KG1 (cell line): ENCODE data around the gene AP3B1.

ENCODE experiments used
- DNase-seq: peaks from one replicate; lab custom pipeline; 2025; lab: John Stamatoyannopoulos, UW

AP3B1 gene

DNA sequence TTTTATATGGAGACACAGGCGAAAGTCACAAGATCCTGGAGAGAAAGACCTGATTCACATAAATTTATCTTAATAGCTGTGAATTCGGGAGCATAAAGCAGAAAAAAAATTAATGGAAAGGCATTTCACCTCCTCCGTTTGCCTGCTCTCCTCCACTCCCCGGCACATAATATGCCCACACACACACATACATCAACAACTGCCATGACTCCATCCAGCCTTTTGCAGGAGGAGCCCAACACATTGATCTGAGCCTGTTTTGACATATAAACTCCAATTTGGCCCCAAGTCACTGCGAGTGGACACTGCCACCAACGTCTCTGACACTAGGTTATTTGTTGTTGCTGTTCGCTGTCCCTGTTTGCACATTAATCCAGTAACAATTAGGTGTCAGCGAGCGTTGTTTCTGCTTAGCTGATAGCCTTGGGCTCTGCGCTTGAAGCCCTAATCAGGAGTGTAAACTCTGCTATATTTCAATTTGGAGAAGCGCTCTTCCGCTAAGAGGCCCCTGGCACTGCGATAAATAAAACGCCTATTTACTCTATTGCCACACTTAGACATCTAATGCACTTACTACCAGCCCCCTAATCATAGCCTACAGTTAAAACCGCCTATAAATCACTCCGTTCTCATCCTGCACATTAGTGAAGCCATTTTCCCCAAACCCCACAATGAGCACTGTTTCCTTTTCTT lies 322.6 kb downstream of the AP3B1 start:
- DNase-seq: no peak

DNA sequence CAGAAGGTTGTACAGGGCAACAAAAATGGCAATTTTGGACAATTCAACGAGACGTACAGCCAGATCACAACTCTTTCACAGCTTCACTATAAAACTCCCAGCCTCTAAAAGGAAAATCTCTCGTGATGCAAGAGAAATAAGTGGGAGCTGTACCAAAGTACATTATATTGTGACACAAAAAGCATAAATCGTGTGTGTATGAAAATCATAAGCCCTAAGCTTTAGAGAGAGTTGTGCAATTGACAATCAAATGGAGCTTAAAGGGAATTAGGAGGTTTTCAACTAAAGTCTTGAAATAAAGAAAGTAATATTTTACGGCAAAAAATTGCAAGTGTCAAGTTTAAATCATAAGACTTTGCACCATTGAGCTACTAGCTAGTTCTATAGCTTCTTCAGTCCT lies 323.6 kb downstream of the AP3B1 start:
- no peak for DNase-seq

DNA sequence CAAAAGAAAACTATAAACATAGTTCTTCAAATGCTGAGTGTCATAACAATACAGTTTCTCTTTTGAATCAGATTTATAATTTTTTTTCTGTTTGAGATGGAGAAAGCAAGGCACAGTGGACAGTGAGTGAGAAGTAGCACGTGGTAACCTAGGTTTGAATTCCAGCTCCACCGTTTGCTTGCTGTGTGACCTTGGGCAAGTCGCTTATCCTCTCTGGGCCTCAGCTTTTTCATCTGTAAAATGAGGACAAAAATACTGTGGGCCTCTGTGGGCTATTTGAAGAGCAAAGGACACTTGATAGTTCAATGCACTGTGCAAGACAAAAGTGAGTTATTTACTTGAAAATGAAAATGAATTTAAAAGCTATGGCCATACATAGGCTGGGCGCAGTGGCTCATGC lies 330.7 kb downstream of the AP3B1 start:
- no peak for DNase-seq

DNA sequence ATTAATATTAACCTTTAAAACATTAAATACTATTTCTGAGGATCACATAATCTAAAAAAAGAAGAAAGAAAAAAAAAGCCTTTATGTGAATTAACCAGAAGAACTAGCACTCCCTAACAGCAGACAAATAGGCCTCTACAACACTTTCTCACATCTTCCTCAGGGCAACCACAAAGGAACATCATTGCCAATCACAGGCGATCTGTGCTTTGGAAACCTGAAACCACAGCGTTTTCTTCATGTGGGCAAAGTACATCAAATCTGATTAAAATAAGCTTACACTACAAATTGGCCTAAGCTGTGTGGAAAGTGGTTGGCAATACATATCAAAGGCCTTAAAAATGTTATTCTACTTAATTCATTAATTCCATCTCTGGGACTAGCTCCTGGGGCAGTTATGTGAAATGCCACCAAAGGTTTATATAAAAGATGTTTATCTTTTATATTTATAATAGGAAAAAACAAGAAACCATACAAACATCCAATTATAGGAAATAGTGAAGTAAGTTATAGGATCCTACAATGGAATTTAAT lies 333.6 kb downstream of the AP3B1 start:
- DNase-seq: no peak

DNA sequence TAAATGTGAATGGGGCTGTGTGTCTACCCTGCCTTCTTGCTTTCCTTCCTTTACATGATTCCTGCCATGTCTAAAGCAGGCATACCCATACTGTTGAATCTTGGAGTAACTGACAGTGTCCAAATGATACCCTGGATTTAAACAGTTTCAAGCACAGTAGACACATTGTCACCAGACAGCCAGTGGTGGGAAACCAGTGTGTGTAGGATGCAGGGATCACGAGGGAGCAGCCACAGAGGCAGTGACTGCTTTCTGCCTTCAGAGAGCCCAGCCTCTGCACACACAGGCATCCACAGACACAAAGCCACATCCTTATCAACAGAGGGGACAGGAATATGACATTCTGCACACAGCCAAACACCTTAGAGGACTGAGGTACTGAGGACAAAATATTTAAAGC lies 334.2 kb downstream of the AP3B1 start:
- DNase-seq: no peak

DNA sequence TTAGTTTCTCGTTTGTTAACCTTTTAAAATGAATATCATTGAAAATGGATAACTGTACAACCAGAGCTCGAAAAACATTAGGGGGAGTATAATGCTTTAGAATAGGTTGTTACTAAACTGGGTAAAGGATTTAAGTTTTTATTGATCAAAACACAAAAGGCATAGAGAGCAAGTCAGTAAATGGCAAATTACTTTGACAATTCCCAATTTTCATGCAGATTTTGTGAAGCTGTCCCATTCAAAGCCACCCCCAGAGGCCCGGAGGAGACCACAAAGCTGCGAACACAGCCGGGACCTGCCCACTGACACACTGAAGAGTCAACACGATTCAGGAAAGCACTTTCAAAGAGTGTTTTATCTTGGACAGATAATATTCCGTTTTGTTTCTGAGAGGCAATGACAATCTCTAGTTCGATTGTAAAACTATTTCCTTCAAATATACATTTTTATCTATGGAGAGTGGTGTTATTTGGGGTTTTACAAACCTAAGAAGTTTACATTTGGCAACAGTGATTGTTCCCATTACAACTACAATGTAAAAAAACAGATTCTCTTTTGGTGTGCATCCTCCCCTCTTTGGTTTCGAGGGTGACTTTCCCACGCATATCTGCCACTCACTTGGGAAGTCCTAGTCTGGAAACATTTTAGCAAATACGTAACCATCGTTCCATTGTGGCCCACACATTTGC lies 335.7 kb downstream of the AP3B1 start:
- DNase-seq: no peak

DNA sequence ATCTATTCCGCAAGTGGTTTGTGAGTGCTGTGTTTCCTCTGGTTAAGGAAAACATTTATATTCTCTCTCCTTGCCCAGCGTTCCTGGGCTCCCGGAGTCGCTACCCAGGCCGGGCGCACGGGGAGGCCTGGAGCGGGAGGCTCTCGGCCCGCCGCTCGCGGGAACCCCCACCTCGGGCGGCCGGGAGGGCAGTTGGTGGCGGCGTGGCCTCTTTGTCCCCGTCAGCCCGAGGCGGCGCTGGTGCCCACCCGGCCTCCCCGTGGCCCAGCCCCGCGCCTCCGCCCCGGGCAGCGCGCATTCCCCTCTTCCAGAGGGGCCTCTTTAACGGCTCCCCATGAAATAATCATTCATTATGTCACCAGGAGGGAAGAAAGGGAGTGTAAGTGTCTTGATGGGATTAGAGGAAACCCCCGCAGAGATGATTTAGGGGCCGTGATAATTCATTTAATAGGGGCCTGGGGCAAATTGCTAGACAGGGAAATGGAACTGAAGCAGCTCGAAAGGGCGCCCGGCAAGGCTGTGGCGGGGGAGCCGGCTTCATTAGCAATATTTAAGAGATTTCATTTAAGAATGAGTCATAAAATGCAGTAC lies 336.5 kb downstream of the AP3B1 start:
- DNase-seq: no peak

DNA sequence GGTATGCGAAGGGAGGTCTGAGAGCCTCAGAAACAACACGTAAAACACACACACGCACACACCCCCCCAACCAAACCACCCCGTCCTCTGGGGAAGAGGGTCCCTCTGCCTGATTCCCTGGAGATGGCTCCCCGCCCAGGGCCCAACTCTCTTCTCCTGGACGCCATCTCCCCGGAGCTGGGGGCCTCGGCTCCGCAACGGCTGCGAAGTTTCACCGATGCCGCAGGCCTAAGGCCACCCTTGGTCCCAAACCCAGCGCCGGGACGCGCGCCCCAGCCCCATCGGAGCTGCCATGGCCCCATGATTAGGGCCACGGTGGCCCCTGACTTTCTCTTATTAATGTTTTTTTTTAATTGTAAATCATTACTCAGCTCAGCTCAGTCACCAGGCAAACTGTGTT lies 337.0 kb downstream of the AP3B1 start:
- no peak for DNase-seq

DNA sequence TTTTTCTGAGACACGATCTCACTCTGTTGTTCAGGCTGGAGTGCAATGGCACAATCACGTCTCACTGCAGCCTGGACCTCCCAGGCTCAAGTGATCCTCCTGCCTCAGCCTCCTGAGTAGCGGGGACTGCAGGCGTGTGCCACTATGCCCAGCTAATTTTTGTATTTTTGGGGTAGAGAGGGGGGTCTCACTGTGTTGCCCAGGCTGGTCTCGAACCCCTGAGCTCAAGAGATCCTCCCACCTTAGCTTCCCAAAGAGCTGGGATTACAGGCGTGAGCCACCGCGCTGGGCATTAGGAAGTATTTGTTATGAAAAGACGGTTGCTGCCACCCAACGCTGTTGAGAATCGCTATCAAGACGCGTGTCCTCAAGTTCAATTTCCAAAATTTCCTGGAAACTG lies 337.4 kb downstream of the AP3B1 start:
- DNase-seq: no peak

DNA sequence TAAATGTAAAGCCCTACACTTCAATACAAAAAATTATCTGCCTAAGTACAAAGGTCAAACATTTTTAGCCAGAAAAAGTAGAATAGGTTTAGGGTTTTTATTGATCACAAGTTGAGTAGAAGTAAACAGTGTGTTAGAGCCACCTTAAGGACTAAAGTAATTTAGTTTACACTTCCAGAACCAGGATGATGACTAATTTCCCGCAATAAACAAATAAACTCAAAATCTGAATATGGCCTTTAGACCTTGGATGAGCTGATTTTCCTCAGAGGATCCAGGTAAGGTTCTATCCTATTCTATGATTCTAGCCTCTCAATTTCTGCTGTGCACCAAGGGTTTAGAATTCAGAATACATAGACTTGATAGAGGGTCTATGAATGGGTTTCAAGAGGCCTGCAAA lies 338.9 kb downstream of the AP3B1 start:
- no peak for DNase-seq

DNA sequence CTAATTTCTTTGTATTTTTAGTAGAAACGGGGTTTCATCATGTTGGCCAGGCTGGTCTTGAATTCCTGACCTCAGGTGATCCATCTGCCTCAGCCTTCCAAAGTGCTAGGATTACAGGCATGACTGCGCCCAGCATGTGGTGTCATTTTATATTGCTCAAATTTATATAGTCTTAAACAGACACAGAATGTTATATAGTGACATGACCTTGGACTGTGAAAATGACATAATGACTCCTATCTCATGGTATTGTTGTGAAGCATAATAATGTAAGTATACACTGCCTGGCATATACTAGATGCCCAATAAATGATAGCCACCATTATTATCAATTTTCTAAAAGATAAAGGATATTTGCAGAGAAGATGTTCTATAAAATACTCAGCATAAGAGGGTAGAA lies 341.1 kb downstream of the AP3B1 start:
- DNase-seq: no peak

DNA sequence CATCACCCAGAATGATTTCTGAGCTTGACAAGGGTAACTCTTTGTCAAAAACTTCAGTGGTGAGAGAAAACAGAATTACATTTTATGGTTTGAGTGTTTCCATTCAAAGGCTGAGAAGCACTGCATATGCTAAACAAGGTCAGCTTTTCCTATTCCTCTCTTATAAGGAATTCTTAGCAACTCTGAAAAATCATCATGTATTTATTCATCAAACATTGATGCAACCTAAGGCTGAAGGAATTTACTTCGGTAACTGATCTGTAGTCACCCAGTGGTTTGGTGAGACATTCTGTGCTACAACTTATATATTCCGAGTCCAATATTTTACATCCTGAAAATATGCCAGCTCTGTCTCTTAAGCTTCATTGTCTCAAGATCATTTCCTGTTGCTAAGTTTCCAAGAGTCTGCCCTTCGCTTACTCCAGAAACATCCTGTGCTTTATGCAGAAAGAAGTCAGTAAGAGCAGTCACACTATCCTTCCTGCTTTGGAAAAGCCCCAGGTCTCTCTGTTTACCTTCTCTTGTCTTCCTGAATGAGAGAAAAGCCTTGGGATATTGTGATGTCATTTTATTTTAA lies 341.8 kb downstream of the AP3B1 start:
- DNase-seq: no peak
